NCI-H345 (cell line): ENCODE results near the gene EFHB.
"Not testable (repeated sequence)": the region's sequence is repeated elsewhere in the genome, so short reads cannot be mapped to it uniquely, and the experiment has no call there.

Experiments used
- DNase-seq: peaks from one replicate; lab custom pipeline; 2025; lab: John Stamatoyannopoulos, UW

The EFHB gene, protein sequence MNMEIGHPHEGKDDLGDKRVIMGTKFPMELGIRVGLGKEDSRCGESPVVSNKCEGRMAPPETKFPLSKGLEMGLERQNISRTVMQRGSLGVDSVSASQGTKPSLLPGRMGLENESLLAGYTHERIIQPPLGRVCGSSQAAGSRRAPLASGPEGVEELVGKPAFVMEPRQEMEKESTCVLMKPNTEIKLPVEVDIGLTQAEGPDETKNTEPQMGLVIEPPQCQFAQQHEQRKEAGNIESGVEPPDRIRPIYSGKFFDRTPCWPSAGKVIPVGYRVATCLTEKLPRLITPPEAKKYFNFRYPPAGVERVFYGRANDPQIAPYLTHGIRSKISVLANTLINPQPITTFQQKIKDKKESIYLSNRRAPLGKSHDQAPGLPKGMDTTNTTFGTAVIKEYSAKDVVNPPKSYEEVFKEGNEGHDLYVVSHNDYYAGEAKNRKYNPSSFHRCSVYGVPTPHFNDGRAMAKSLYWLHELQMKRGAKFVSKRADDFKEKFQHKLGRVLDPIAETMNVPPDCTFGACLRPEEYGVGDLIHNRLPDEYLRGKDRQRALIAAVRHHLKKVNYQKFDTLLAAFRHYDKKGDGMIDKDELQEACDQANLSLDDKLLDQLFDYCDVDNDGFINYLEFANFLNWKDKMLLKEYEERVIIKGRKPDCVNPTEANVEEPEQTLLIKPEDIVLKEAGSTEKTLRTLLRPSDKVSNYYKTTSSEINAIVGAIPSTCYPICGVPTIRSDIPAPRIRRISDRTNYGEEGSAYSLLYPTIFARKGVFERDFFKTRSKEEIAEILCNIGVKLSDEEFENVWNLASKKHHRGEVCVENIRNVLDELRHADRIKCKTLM

DNA sequence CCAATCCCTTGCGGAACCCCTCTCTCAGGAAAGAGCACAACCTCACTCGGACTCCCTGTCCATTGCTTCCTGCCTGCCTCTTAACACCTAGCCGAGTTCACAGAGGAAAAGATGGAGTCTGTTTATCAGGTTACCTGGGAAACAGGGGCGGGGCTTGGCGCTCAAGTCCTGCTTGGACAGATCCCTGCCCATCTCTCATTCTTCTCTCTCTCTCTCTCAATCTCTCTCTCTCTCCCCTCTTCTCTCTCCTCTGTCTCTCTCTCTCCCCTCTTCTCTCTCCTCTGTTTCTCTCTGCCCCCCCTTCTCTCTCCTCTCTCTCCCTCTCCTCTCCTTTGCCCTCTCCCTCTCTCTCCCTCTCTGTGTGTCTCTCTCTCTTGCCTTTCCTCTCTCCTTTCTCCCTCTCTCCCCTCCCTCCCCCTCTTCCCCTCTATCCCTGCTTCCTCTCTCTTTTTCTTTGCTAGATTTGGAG, at the start of gene EFHB:
TSS of gene EFHB (minus strand) at position 120 of the 469 bp plus-strand sequence. CDS start 199 bp downstream, outside the sequence.
- peak; percentile 62 for DNase-seq

DNA sequence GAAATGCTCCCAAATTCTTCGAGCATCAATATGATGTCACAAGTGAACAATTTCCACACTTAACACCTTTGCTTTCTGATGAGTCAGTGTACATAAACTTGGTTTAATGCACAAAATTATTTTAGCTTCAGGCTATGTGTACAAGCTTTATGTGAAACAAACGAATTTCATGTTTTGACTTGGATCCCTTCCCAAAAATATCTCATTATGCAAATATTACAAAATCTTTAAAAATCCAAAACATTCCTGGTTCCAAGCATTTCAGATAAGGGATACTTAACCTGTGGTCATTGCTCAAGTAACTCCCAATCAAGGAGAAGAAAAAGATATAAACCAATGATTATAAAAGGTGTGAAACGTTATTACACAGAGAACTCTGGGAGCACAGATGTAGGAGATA, 38.0 kb upstream of the EFHB start:
- no peak for DNase-seq

DNA sequence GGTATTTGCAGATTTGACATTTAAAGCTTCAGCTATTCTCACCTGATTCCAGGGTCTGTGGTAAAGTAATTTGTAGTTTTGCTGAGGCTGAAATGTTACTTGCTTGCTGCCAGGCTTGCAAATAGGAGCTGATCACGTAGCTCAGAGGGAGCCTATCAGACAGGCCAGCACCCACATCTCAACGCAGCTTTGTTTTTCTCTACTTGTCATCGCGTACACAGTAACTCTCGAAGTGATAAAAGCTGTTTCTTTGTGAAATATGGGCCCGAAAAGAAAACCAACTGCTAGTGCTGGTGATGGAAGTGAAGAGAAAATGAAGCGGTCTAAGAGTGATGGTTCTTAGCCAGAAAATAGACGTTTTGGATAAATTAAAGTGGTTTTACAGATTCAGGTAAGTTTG, 36.3 kb upstream of the EFHB start:
- no peak for DNase-seq

DNA sequence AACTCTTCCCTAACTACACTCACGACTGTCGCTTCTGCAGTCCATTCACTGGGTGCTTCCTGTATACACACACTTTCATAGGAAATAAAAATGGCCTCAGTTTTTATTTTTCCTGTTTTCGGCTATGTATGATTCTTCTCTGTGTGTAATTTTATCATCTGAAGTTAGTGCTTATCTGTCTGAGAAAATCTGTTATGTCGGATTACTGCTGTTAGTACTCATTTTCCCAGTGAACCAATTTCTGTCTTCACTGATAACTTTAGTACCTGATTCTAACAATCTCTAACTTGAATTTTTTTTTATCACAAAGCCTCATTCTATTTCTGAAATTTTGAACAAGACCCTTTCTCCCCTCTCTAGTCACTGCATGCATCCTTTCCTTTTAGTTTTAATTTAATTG, 33.8 kb upstream of the EFHB start:
- DNase-seq, result no peak

DNA sequence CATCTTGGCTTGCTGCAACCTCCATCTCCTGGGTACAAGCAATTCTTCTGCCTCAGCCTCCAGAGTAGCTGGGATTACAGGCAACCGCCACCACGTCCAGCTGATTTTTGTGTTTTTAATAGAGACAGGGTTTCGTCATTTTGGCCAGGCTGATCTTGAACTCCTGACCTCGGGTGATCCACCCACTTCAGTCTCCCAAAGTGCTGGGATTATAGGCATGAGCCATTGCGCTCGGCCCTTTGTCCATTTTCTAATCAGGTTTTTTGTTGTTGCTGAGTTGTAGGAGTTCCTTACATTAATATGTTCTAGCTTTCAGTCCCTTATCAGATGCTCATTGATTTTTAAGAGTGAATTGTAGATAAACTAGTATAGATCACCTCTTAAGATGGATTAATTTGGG, 33.2 kb upstream of the EFHB start:
- no peak for DNase-seq

DNA sequence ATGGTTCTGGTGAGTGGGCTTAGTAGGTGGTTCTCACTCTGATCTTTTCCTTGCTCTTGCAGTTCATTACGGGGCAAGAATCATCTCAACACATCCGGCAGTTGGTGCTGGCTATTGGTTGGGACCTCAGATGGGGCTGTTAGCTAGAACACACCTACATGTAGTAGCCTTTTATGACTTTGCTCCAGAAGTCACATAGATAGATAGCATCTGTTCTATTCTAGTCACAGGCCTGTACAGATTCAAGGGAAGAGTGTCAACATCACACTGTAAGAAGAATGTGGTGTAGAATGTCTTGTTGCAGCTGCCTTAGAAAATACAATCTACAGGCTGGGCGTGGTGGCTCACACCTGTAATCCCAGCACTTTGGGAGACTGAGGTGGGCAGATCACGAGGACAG, 27.9 kb upstream of the EFHB start:
- DNase-seq, result no peak

DNA sequence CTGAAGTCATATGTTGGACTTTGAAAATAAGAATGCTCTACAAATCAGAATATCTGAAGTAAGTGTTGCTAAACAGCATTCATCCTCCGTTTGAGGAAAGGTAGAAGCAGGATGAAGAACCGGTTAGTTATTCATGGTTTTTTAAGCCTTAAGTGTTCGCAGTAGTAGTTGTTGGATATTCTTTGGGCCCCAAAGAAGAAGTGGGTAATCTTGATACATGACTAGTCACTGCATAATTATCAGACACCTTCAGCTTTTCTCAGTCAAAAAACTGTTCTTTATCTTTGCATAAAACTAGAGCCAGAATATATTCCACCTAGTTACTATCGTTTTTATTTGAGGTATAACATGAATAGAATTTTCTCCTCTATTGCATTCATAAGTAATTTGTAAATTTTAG, 26.7 kb upstream of the EFHB start:
- DNase-seq, result no peak

DNA sequence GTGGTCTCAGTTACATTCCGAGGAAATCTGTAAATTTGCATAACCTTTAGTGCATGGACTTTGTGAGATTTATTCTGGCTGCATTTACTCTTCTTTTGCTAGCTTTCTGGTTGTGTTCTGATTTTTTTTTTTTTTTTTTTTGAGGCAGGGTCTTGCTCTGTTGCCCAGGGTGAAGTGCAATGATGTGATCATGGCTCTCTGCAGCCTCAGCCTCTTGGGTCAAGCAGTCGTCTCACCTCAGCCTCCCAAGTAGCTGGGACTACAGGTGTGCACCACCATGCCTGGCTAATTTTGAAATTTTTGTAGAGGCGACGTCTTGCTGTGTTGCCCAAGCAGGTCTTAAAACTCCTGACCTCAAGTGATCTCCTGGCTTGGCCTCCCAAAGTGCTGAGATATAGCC, 25.5 kb upstream of the EFHB start:
- DNase-seq, result no peak

DNA sequence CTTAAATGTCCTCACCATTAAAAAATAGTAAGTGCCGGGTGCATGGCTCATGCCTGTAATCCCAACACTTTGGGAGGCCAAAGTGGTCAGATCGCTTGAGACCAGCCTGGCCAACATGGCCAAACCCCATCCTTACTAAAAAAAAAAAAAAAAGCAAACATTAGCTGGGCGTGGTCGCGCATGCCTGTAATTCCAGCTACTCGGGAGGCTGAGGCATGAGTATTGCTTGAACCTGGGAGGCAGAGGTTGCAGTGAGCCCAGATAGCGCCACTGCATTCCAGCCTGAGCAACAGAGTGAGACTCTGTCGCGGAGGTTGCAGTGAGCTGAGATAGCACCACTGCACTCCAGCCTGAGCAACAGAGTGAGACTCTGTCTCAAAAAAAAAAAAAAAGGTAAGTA, 23.3 kb upstream of the EFHB start:
- DNase-seq, result not testable (repeated sequence)

DNA sequence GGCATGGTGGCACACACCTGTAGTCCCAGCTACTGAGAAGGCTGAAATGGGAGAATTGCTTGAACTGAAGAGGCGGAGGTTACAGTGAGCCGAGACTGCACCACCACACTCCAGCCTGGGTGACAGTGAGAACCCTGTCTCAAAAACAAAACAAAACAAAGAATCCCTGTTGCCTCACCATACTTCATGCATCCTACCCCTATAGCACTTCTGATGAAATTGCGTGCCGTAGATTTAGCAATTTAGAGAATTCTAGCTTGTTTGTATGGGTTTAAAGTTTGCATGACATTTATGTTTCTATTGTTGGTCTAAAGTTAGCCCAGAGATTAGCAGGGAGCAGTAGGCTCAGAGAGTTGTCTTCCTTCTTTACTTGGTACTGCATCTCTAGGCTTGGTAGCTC, 20.7 kb upstream of the EFHB start:
- no peak for DNase-seq

DNA sequence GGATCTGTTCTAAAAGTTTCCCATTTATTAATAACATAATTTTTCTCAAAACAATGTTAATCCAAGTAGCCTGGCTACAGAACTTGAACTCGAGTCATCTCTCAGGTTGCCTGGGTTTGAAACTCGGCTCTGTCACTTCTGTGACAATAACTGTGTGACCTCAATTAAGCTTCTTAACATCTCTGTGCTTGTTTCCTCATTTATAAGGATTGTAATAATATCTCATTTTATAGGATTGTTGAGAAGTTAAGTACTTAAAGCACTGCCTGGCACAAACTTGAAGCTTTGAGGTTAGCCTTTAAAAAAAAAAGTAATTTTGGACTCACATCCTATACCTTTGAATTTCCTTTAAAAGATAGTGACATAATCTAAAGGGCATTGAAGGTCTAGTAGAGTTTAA, 16.3 kb upstream of the EFHB start:
- DNase-seq, result no peak

DNA sequence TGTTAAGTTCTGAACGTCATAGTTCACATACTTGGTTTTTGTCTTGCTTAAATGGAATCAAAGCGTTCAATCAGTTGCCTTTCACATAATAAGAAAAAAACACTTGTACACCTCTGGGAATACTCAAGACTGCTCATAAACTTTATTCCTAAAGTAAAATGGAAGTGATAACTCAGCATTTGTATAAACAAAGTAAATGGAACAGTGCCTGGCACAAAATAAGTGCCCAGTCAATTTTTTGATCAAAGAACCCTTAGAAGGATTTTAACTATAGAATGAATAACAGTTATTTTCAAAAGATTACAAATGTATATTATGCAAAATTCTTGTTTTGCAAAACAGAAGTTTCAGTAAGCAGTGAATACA, 14.2 kb upstream of the EFHB start:
- DNase-seq, result no peak

DNA sequence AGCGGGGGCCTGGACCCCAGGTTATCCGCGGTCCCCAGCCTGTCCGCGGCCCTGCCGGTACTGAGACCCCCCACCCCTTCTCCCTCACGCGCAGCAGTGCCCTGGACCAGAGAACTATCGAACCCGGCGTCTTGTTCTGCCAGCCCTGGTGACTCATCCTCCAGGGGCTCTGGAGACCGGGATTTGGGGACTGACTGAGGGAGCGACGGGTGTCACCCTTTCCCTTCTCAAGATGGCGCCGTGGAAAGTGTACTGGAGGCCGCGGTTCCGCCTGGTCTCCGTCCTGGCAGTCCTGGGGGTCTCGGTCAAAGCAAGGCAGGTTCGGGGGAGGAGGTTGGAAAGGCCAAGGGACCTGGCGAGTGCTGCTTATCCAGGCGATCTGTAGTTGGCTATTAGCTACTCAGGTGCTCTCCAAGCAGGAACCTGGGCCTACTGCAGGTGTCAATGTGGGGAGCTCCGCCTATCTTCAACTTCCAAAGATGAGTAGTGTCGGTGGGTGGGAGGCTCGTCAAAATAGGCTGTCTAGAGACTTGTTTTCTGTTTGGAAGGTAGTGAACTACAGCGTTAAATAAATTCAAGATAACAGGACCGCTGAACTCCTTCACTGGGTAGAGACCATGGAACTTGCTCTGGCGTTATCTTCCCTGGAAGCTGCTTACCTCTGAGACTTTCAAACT, 13.7 kb upstream of the EFHB start:
- DNase-seq, result peak; percentile 25

DNA sequence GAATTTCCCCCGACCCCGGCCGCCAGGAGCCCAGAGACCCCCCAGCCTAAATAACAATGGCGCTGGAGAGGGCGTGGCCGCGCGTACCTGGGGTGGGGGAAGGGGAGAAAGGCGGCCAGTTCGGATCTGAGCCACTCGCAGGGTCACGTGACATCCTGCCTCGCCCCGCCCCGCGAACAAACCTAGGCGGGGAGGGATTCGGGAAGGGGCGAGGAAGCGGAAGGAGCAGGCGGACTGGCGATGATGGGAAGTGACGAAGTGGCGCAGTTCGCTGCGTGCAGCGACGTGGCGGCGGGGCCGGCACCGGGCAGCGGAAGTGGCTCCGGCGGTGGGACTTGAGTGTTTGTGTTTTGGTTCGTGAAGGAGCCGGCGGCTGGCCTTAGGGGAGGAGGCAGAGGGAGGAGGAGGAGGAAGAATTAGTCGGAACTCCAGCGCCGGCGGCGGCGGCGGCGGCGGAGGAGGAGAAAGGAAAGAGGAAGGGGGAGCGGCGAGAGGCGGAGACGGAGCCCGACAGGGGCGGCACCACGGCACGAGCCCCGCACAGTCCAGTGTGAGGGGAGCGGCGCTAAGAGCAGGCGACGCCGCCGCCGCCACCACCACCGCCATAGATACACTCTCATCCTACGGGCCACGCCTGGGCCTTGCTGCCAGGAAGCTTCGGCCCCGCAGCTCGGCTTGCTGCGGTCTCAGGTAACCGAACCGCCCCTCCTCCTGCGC, 13.0 kb upstream of the EFHB start, which contains the start of gene RAB5A:
TSS of gene RAB5A (plus strand) at position 266 of the 717 bp plus-strand sequence. CDS start 3,802 bp downstream, outside the sequence.
- DNase-seq, result peak; percentile 96

DNA sequence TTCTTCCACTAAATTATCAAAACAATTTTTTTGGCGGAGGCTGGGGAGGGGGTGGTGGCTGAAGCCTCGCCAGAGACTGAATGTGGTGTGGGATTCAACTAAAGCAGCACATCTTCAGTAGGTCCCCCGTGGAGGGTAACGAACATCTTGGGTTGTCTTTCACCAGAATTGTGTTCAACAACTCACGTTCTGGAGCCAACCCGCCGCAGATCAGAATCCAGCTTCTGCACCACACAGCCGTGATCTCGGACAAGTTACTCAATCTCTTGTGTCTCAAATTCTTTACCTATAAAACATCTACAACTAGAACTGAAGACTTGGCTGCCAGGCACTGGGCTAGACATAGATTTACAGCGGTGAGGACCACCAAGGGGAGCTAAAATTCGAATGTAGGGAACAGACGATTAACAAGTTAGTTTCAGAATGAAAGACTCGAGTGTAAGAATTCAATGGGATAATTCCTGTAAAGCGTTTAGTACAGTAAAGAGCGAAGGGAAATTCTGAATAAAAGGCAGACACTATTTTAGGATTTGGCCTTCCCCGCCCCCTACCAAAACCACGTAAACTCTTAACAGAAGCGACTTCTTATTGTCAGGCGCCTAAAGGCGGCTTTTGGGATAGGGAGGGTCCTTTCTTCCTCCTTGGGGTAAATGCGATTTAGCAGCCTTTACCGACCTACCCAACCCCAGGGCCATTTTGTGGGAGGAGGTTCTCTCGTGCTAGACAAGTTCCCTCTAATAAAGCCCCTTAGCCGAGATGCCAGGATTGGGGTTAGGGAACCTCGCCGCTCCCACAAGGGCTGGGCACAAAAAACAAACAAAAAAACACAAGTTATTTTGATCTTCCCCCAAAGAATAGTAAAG, 12.2 kb upstream of the EFHB start:
- DNase-seq, result peak; percentile 50

DNA sequence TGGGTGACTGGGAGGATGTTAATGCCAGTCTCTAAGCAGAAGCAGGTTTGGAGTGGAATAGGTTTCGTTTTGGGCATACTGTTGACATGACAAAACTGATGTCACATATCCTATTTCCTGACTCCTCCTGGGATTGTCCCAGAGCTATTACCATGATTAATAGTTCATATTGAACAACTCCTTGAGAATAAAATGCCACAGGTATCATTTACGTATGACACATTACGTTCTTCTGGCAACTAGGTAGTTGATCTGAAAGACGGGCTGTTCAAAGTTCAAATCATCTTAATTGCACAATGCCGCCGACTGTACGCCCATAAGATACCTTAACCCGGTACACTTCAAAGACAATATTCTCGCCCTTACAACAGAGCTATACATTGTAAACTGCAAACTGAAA, 11.5 kb upstream of the EFHB start:
- DNase-seq, result no peak

DNA sequence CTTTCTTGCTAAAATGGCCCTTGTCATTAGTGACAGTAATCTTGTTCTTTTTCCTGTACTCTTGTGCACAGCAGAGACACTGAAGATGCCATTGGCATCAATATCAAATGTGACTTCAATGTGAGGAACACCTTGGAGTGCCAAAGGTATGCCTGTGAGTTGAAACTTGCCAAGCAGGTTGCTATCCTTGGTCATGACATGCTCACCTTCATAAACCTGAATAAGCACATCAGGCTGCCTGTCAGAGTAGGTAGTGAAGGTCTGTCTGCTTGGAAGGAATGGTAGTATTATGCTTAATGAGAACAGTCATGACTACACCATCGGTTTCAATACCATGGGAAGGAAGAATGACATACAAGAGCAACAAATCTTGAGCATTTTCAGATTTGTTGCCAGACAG, 6.6 kb upstream of the EFHB start:
- DNase-seq, result no peak

DNA sequence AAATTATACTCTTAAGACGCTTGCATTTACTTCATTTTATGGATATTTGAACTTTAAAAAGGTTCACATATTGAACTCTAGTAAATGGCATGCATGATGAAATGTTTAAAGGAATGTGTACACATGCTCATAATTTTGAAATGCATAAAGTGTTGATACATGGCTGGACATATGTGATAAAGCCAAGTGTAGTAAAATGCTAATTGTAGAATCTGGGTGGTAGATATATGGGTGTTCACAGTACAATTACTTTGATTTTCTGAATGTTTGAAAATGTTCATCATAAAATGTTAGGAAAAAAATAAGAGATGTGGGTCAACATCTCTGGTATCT, 4.2 kb upstream of the EFHB start:
- no peak for DNase-seq

DNA sequence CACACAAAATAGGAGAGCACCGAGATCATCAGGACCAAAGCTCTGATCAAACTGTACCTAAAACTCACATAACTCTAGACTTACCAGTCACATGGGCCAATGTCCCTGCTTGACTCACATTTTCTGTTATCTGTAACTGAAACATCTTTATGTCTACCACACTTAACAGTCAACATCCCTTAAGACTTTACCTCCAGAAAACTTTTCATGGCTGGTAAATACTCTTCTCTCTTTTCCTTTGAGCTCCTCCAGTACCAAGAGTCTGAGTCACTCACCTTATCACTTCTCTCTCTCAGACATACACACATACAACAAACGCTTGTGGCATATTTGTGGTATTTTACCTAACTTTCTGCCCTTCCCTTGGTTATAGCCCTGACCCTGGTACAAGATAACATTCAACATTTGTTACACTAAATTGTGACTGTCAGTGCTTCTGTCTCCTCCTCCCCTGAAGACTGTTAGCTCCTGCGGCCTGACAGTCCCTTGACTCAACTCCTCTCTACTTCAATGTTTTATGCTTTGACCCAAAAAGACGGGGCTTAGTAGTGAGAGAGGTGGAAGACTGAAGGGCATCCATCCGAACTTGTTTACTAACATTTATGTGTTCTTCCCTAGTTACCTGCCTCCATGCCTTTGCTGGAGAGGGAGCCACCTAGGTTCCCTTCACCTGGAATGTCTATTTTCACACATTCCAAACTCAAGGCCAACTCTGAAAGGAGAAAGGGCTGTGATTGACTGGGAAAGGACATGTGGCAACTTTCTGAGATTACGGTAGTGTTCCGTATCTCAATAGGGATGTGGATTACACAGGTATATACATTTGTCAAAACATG, 3.7 kb upstream of the EFHB start:
- DNase-seq, result no peak

DNA sequence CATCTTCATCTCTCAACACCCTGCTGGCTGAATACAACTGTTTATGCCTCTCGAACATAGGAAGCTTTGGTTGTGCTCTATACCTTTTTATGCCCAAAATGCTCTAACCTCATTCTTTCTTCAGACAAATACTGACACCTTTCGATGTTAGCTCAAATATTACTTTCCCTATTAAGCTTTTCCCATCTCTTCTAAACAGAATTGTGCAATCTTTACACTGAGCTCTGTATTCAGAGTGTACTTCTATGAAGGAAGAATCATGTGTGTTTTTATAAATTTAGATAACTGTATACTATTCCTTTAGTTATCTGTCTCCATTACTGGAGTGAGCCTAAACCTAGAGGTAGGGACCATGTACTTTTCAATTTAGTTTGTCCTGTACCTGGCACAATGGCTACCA, 1.6 kb downstream of the EFHB start:
- no peak for DNase-seq
